Esophagus (tissue), 2 donors: ENCODE measurements around the gene IFT122. TPM values are rescaled to one million over a fixed set of nuclear protein-coding genes. Genes with fewer than 3 reads are reported as not detected.

ENCODE experiments used
- H3K27ac ChIP-seq, 2 donors: one replicate each; pipeline ENCODE4 v1.5.1; 2013; ENCODE audit warnings: low read depth in 2 of 2, mild to moderate bottlenecking in 2 of 2, inconsistent platforms in 1 of 2, low read length in 1 of 2, moderate library complexity in 1 of 2
- H3K27me3 ChIP-seq, 2 donors: one replicate each; pipeline ENCODE4 v1.6.1; 2013; ENCODE audit warnings: low read length in 2 of 2, control low read depth in 1 of 2, mild to moderate bottlenecking in 1 of 2; ENCODE audit not compliant: insufficient read depth in 2 of 2, control insufficient read depth in 1 of 2
- H3K36me3 ChIP-seq, 2 donors: one replicate each; pipeline ENCODE4 v1.6.1; 2013; ENCODE audit warnings: low read length in 1 of 2; ENCODE audit not compliant: control insufficient read depth in 2 of 2, insufficient read depth in 2 of 2
- H3K4me1 ChIP-seq, 2 donors: one replicate each; pipeline ENCODE4 v1.6.1; 2013; ENCODE audit warnings: low read length in 1 of 2; ENCODE audit not compliant: control insufficient read depth in 2 of 2, insufficient read depth in 2 of 2
- H3K4me3 ChIP-seq, 2 donors: one replicate each; pipeline ENCODE4 v1.5.1; 2013; ENCODE audit warnings: low read length in 2 of 2, mild to moderate bottlenecking in 2 of 2, low read depth in 1 of 2, moderate library complexity in 1 of 2
- H3K9me3 ChIP-seq, 2 donors: one replicate each; pipeline ENCODE4 v1.6.1; 2013; ENCODE audit warnings: mild to moderate bottlenecking in 2 of 2, low read depth in 1 of 2, low read length in 1 of 2, moderate library complexity in 1 of 2; ENCODE audit not compliant: control insufficient read depth in 2 of 2, insufficient read depth in 1 of 2
- WGBS, 2 donors: extraction: QIAGEN DNeasy Blood & Tissue Kit; methylation state at CpG; one replicate each; pipeline ENCODE4 v1.1.7; 2013; 5-methylcytosine and 5-hydroxymethylcytosine counted together
- polyA plus RNA-seq, 2 donors: library from polyadenylated mRNA; stranded (reverse); fragments of 200-250 nt; gene quantifications; one replicate each; pipeline ENCODE4 v1.2.3, GENCODE V29; 2013
- donor health status: healthy with polysubstance abuse.
- donor health status: Bipolar disorder and iron deficiency.

The IFT122 gene
- polyA plus RNA-seq, 2 donors: 5.5 to 6.2 TPM

- 59 to 64% methylated on average over 13 of the region's 13 CpGs for WGBS, 2 donors
- Histone ChIP-seq H3K36me3 (peaks cover 0 to 2% of the 10 kb centered on the region in 2 donors), H3K4me1 (peaks cover 4 to 5% of the 10 kb centered on the region in 2 donors), H3K4me3 (no peak overlapping the region), H3K27ac (peak overlapping the region in 1 of 2 donors; percentile 33), H3K27me3 (no peaks in the 10 kb centered on the region), H3K9me3 (no peaks in the 10 kb centered on the region)
These were observed 114.5 kb downstream of the IFT122 start for GRCh38 chr3:129554356-129555152.

GRCh38 chr3:129555153-129555550, 115.1 kb downstream of the IFT122 start:
- Histone ChIP-seq H3K4me3 (no peak overlapping the region), H3K36me3 (peaks cover 0 to 2% of the 10 kb centered on the region in 2 donors), H3K9me3 (no peaks in the 10 kb centered on the region), H3K4me1 (peaks cover 4 to 5% of the 10 kb centered on the region in 2 donors), H3K27ac (no peak overlapping the region), H3K27me3 (no peaks in the 10 kb centered on the region)
- WGBS, 2 donors: 71 to 81% methylated on average over 15 of the region's 15 CpGs

GRCh38 chr3:129555616-129556357, 115.8 kb downstream of the IFT122 start:
- H3K4me3 ChIP-seq: no peak overlapping the region
- peaks cover 0 to 2% of the 10 kb centered on the region in 2 donors for H3K36me3 ChIP-seq
- H3K4me1 ChIP-seq: peaks cover 4 to 5% of the 10 kb centered on the region in 2 donors
- H3K27me3 ChIP-seq: no peaks in the 10 kb centered on the region
- no peaks in the 10 kb centered on the region for H3K9me3 ChIP-seq
- no peak overlapping the region for H3K27ac ChIP-seq
- WGBS, 2 donors: 80 to 81% methylated on average over 18 of the region's 18 CpGs

GRCh38 chr3:129556358-129556695, 116.3 kb downstream of the IFT122 start:
- WGBS, 2 donors: 91 to 94% methylated on average over 15 of the region's 15 CpGs
- Histone ChIP-seq H3K4me1 (peaks cover 5% of the 10 kb centered on the region in 2 donors), H3K36me3 (peaks cover 0 to 2% of the 10 kb centered on the region in 2 donors), H3K4me3 (no peak overlapping the region), H3K9me3 (no peaks in the 10 kb centered on the region), H3K27me3 (no peaks in the 10 kb centered on the region), H3K27ac (no peak overlapping the region)

GRCh38 chr3:129556890-129557547, 117.0 kb downstream of the IFT122 start:
- peak overlapping the region in 1 of 2 donors; percentile 19 for H3K27ac ChIP-seq
- peaks cover 0 to 2% of the 10 kb centered on the region in 2 donors for H3K36me3 ChIP-seq
- no peaks in the 10 kb centered on the region for H3K27me3 ChIP-seq
- peaks cover 5 to 9% of the 10 kb centered on the region in 2 donors for H3K4me1 ChIP-seq
- no peak overlapping the region for H3K4me3 ChIP-seq
- 81 to 84% methylated on average over 31 of the region's 31 CpGs for WGBS, 2 donors
- H3K9me3 ChIP-seq: no peaks in the 10 kb centered on the region

- WGBS, 2 donors: 44 to 59% methylated on average over 11 of the region's 11 CpGs
- Histone ChIP-seq H3K4me1 (peaks cover 5 to 9% of the 10 kb centered on the region in 2 donors), H3K36me3 (peaks cover 0 to 2% of the 10 kb centered on the region in 2 donors)
These were observed 117.5 kb downstream of the IFT122 start for GRCh38 chr3:129557548-129557894.

GRCh38 chr3:129558081-129558771, 118.2 kb downstream of the IFT122 start:
- no peaks in the 10 kb centered on the region for H3K9me3 ChIP-seq
- WGBS, 2 donors: 84% methylated on average over 15 of the region's 15 CpGs
- no peaks in the 10 kb centered on the region for H3K27me3 ChIP-seq
- H3K4me3 ChIP-seq: no peak overlapping the region
- H3K27ac ChIP-seq: no peak overlapping the region
- H3K36me3 ChIP-seq: peaks cover 0 to 9% of the 10 kb centered on the region in 2 donors
- peaks cover 5 to 9% of the 10 kb centered on the region in 2 donors for H3K4me1 ChIP-seq

More at GRCh38 chr3:129557548-129557894, 117.5 kb downstream of the IFT122 start:
- Histone ChIP-seq H3K9me3 (no peaks in the 10 kb centered on the region), H3K27me3 (no peaks in the 10 kb centered on the region), H3K4me3 (no peak overlapping the region), H3K27ac (no peak overlapping the region)

DNA sequence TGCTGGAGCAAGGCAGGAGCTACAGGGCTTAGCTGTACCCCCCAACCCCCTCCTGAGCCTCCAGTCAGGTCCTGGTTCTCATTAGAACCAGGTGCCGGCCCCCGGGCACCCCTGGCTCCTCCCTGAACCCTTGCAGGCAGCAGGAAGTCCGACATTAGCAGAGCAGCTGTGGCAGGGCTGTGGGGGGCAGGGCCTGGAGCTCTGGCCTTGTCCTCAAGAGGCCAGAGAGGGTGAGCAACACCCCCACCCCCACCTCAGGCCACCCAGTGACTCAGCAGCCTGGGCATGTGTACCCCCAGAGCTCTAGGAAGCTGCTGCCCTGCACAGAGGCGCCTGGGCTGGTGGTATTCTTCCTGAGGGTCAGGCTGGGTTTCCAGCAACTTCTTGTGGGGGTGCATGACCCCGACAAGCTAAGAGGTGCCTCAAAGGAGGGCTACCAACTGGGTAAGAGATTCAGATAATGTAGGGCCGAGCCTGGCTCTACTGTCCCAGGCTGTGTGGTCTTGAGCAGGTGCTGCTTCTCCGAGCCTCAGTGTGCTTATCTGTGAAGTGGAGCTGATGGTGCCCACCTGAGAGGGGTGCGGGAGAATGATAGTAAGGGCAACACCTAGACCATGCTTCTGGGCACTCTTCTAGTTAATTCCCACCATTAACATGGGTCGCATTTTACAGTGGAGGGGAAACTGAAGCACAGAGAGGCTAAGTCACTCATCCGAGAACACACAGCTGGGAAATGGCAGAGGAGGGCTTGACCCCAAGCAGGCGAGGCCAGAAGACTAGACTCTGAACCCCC, 118.9 kb downstream of the IFT122 start:
- Histone ChIP-seq H3K36me3 (peaks cover 0 to 12% of the 10 kb centered on the region in 2 donors), H3K27ac (no peak overlapping the region), H3K9me3 (no peaks in the 10 kb centered on the region), H3K27me3 (no peaks in the 10 kb centered on the region), H3K4me3 (no peak overlapping the region), H3K4me1 (peaks cover 5 to 9% of the 10 kb centered on the region in 2 donors)
- WGBS, 2 donors: 78 to 79% methylated on average over 11 of the region's 11 CpGs
